D721Med (cell line): Measurements from ENCODE around the gene GSTT2.
A peak's percentile ranks its signal among the peaks of the same experiment; 100 is the strongest.
"Not testable (repeated sequence)": the region's sequence is repeated elsewhere in the genome, so short reads cannot be mapped to it uniquely, and the experiment has no call there.

Experiments used
- DNase-seq: peaks from one replicate; pipeline ENCODE4 v3.0.0; 2011; ENCODE audit warnings: low spot score; ENCODE audit not compliant: insufficient read length
- FAIRE-seq: peaks from 2 replicates; lab custom pipeline; 2011; peaks lifted over from hg19 to GRCh38; lab: Jason Lieb, UNC
- TF ChIP-seq, protein P1 (sequence below): IDR thresholded peaks from 2 replicates; pipeline ENCODE4 v1.5.1; 2012; ENCODE audit warnings: mild to moderate bottlenecking, control low read depth; ENCODE audit not compliant: insufficient read depth; ENCODE audit errors: missing control alignments

Gene GSTT2

DNA sequence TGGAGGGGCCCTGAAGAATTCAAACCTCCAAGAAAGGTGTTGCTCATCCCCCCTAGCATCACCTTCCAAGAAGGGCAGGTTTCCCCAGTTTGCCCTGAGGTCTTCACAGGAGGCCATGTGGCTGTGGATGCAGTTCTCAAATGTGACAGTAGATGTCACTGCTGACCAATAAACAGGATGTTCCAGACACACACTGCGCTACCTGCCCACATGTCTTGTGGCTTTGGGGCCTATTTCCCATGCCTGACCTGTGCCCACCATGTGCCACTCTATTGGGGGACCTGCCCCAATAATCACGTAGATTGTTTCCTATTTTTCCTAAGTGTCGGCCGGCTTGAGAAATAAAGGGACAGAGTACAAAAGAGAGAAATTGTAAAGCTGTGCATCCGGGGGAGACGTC, 4.5 kb downstream of the GSTT2 start:
- TF ChIP-seq, protein P1, sequence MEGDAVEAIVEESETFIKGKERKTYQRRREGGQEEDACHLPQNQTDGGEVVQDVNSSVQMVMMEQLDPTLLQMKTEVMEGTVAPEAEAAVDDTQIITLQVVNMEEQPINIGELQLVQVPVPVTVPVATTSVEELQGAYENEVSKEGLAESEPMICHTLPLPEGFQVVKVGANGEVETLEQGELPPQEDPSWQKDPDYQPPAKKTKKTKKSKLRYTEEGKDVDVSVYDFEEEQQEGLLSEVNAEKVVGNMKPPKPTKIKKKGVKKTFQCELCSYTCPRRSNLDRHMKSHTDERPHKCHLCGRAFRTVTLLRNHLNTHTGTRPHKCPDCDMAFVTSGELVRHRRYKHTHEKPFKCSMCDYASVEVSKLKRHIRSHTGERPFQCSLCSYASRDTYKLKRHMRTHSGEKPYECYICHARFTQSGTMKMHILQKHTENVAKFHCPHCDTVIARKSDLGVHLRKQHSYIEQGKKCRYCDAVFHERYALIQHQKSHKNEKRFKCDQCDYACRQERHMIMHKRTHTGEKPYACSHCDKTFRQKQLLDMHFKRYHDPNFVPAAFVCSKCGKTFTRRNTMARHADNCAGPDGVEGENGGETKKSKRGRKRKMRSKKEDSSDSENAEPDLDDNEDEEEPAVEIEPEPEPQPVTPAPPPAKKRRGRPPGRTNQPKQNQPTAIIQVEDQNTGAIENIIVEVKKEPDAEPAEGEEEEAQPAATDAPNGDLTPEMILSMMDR, result peak; percentile 47
- DNase-seq (no peak), FAIRE-seq (no peak)

DNA sequence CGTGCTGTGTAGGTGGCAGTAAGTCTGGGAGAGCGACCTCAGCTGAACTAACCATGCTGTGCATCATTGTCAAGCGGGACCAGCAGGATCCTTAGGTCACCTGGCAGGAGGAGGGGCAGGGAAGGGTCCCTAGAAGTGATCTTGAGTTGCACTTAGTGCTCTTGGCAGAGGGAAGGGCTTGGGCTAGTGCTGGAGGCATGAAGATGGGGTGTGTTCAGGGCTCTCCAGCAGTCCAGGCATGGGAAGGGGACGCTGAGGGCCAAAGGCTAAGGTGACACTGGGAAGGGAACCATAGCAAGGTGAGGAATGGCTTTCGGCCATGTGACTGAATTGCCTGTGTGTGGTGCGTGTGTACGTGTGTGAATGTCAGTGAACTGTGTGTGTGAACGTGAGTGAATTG, 6.2 kb downstream of the GSTT2 start:
- not testable (repeated sequence) for FAIRE-seq, DNase-seq

DNA sequence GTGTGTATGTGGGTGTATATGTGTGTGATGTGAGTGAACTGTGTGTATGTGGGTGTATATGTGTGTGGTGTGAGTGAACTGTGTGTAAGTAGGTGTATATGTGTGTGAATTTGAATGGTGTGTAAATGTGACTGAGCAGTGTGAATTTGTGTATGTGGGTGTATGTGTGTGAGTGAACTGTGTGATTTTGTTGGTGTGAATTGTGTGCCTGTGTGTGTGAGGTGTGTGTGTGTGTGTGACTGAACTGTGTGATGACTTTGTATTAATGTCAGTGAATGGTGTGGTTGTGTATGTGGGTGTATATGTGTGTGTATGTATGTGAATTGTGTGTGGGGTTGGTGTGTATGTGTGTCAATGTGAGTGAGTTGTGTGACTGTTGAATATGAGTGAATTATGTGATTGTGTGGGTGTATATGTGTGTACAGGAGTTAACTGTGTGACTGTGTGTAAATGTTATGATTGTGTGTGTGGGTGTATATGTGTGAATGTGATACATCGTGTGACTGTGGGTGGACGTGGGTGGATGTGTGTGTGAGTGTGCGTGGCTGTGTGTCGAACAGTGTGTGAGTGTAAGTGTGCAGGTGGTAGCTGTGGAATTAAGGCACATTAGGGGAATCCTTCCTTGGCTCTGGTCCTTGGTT, 6.7 kb downstream of the GSTT2 start:
- not testable (repeated sequence) for DNase-seq, FAIRE-seq

DNA sequence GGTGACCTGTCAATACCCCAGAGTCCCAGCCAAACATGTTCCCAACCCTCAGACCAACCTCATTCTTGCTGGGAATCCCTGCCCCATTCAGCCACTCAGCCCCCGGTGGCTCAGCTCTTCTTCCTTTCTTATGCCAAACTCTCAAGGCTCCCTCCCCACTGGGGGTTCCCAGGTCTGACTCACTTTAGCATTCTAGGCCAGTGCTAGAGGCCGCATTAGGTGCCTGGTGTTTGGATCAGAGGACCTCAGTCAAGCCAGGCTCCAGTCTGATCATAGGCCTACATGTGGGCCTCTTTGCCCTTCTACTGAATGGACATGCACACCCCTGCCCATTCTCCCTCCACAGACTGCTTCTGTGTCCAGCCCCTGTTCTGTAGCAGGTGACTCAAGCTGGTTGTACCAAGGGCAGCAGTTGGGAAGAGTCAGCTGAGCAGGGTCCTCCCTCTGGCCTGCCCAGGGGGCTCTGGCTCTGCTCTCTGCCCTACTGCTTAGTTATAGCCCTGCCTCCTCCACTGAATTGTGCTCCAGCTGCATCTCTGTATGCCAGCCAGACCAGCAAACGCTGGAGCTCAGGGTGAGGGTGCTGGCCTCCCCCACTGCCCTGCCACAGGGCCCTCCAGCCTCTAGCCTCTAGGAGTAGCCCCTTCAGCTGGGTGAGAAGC, 9.8 kb downstream of the GSTT2 start:
- not testable (repeated sequence) for FAIRE-seq

DNA sequence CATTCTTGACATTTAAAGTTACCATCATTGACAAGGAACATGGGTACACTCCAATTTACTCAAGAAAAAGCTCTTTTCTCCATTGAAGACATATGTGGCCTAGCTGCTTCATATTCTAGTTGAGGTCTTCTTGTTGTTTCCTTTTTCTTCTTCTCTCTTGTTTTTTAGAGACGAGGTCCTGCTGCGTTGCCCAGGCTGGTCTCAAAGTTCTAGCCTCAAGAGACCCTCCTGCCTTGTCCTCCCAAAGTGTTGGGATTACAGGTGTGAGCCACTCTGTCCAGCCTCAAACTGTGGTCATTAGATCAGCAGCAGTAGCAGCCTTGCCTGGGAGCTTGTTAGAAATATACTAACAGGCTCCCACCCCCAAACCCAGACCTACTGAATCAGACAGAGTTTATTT, 13.1 kb downstream of the GSTT2 start:
- not testable (repeated sequence) for FAIRE-seq, DNase-seq

More for the DNA sequence above, 9.8 kb downstream of the GSTT2 start:
- not testable (repeated sequence) for DNase-seq

DNA sequence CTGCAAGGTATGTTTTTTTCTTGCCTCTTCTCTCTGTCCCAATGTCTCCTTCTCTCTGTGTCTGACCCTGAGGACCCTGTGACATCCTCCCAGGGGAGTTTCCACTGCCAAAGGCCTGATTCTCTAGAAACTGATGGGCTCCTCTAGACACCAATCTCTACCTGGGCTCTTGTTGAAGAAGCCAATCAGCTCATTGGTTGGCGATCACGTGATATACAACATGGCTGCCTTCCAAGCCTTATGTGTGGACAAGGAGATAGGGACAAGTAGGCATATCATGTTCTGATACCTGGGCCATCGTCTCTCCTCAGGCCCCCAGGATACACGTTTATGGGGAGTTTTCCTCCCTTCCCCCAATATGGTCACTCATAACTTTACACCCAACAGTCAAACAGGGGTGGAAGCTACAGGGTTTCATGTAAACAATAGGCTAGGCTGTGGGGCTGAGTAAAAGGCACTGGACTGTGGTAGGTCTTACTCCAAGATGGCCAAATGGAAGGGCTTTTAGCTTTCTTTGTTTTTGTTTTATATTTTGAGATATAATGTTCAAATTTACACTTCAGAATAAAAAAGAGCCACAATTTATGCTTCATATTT, 13.7 kb downstream of the GSTT2 start:
- not testable (repeated sequence) for DNase-seq, FAIRE-seq

DNA sequence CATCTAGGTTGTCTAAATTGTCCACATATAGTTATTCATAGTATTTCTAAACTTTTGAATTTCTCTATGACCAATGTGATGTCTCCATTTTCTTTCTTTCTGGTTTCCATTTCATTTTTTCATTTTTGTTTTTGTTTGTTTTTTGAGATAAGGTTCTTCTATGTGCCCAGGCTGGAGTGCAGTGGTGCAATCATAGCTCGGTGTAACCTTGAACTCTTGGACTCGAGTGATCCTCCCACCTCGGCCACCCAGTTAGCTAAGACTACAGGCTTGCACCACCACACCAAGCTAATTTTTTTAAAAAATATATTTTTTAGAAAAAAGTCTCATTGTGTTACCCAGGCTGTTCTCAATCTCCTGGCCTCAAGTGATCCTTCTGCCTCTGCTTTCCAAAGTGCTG, 17.2 kb downstream of the GSTT2 start:
- TF ChIP-seq, protein P1, result no peak
- DNase-seq (no peak), FAIRE-seq (no peak)

DNA sequence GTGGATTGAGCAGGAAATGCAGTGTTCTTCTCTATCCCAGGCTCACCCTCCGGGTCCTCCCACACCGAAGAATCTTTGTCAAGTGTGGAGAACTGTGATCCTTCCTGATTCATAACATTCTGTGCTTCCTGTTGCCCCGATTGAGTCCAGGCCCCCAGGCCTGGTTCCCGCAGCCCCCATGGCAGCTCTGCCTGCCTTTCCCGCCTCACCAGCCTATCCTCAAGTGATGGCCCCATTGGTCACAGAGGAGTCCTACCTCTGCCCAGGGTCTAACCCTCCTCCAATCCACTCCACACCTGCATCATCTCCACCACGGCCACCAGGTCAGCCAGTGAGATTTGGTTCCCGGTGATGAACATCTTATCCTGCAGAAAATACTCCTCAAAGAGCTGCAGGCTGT, 19.8 kb downstream of the GSTT2 start:
- DNase-seq, FAIRE-seq: not testable (repeated sequence)

DNA sequence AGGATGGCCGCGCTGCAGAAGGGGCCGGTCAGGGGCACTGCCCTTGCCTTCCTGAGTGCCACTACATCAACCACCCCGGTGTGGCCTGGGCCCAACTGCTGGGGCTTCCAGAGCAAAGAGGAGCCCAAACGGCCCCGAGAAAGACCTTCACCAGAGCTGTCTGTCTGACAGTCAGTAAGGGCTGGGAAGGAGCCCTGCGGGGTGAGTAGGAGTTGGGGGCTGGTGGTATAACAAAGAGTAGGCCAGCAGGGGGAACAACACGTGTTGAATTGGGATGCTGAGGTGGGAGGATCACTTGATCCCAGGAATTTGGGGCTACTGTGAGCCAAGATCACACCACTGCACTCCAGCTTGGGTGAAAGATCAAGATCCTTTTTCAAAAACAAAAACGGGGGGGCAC, 21.4 kb downstream of the GSTT2 start:
- TF ChIP-seq, protein P1, result no peak
- FAIRE-seq (no peak), DNase-seq (no peak)

DNA sequence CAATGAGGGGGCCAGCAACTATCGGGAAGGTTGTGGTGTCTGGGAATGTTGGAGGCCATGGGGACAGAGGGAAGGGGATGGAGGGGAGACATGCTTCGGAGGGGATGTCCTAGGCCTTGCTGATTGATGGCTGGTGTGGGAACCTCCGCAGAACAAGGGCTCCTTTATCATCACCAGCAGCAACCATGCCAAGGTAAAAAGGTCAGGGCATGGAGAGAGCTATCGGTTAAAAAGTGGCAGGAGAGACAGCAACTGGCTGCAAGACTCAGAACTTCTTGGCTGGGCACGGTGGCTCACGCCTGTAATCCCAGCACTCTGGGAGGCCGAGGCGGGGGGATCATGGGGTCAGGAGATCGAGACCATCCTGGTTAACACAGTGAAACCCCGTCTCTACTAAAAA, 22.3 kb downstream of the GSTT2 start:
- TF ChIP-seq, protein P1, result no peak
- DNase-seq (no peak), FAIRE-seq (no peak)
